T-cell (primary cell): ENCODE results near the gene SENP3. TPM values are rescaled to one million over a fixed set of nuclear protein-coding genes. Genes with fewer than 3 reads are reported as not detected.
A peak's percentile ranks its signal among the peaks of the same experiment; 100 is the strongest.

Experiments
- ATAC-seq, 4 experiments: fragments of 200-7000 bp in 3 of 4; fragments of 150-1000 bp in 1 of 4; cut with Tn5 transposase; replicated peaks in 1 of 4; 1 replicate in 3 of 4; 2 replicates in 1 of 4; pipeline ENCODE4 v1.10.0; 2021; ENCODE audit warnings: moderate library complexity in 3 of 4, mild to moderate bottlenecking in 2 of 4, moderate number of reproducible peaks in 1 of 4
- CTCF ChIA-PET, 2 donors: fragments of 300-600 bp; sonication (Branson Sonifier 250); formaldehyde crosslinking; loops; one replicate each; lab custom pipeline; 2022; ENCODE audit warnings: antibody characterized with exemption in 2 of 2; lab: Charles Lee
- POLR2A ChIA-PET, 2 donors: fragments of 300-600 bp; sonication (Branson Sonifier 250); formaldehyde crosslinking; loops; one replicate each; lab custom pipeline; 2022; ENCODE audit warnings: antibody characterized with exemption in 2 of 2; lab: Charles Lee
- DNase-seq, 35 experiments: peaks; one replicate each; pipeline versions ENCODE4 v3.0.0 to v3.0.0-alpha.2; 2013 to 2023
- H3K27ac ChIP-seq: one replicate; pipeline ENCODE4 v1.5.1; 2013; ENCODE audit warnings: low read length
- H3K27me3 ChIP-seq, 2 experiments: replicated peaks in 1 of 2; 1 replicate in 1 of 2; 2 replicates in 1 of 2; pipeline versions ENCODE4 v1.6.1 to v1.7.0; 2013; ENCODE audit warnings: low read length in 1 of 2, mixed read lengths in 1 of 2; ENCODE audit not compliant: control insufficient read depth in 2 of 2, insufficient read depth in 2 of 2; ENCODE audit errors: extremely low read depth in 1 of 2
- H3K36me3 ChIP-seq, 2 donors: 1 replicate in 1 of 2; 2 replicates in 1 of 2; pipeline versions ENCODE4 v1.6.1 to v1.7.0; 2013; ENCODE audit warnings: low read length in 1 of 2; ENCODE audit not compliant: control insufficient read depth in 2 of 2, insufficient read depth in 1 of 2; ENCODE audit errors: extremely low read depth in 1 of 2
- H3K4me1 ChIP-seq, 2 experiments: 1 replicate in 1 of 2; 2 replicates in 1 of 2; pipeline versions ENCODE4 v1.6.1 to v1.7.0; 2013; ENCODE audit warnings: low read length in 2 of 2, mixed read lengths in 1 of 2; ENCODE audit not compliant: insufficient read depth in 2 of 2, control insufficient read depth in 1 of 2; ENCODE audit errors: extremely low read depth in 1 of 2
- H3K4me3 ChIP-seq, 2 donors: 1 replicate in 1 of 2; 2 replicates in 1 of 2; pipeline versions ENCODE4 v1.5.1 to v1.7.0; 2013; ENCODE audit warnings: mild to moderate bottlenecking in 2 of 2, low read length in 1 of 2, moderate library complexity in 1 of 2; ENCODE audit not compliant: control insufficient read depth in 1 of 2; ENCODE audit errors: extremely low read depth in 1 of 2
- H3K9me3 ChIP-seq: 2 replicates; pipeline ENCODE4 v1.7.0; 2013
- H3K27ac Mint-ChIP-seq, 2 donors: one replicate each; pipeline ENCODE4 v1.8.0; 2020 to 2021; ENCODE audit warnings: mild to moderate bottlenecking in 2 of 2, mixed read lengths in 2 of 2
- H3K27me3 Mint-ChIP-seq, 2 donors: one replicate each; pipeline ENCODE4 v1.8.0; 2021 to 2022; ENCODE audit warnings: mixed read lengths in 2 of 2
- H3K36me3 Mint-ChIP-seq: one replicate; pipeline ENCODE4 v1.8.0; 2021; ENCODE audit warnings: mixed read lengths
- H3K4me1 Mint-ChIP-seq, 3 donors: one replicate each; pipeline ENCODE4 v1.8.0; 2020 to 2022; ENCODE audit warnings: mixed read lengths in 3 of 3, mild to moderate bottlenecking in 1 of 3
- H3K4me3 Mint-ChIP-seq, 3 donors: one replicate each; pipeline ENCODE4 v1.8.0; 2020 to 2022; ENCODE audit warnings: mild to moderate bottlenecking in 3 of 3, mixed read lengths in 3 of 3, moderate library complexity in 3 of 3
- H3K9me3 Mint-ChIP-seq, 3 donors: one replicate each; pipeline ENCODE4 v1.8.0; 2020 to 2022; ENCODE audit warnings: mixed read lengths in 3 of 3
- whole genome bisulfite sequencing: methylation state at CpG from one replicate; pipeline ENCODE4 v1.1.5; 2013; ENCODE audit warnings: missing lambda C conversion rate; ENCODE audit not compliant: insufficient coverage; 5-methylcytosine and 5-hydroxymethylcytosine counted together
- total RNA-seq, 35 experiments: library from RNA in 6 of 35; stranded (reverse) in 6 of 35; fragments of 120-200 nt in 1 of 35; gene quantifications; one replicate each; pipeline versions ENCODE4 v1.2.1 to v1.2.4 and lab custom pipeline; 2013 to 2026

The SENP3 gene
- total RNA-seq, 5 donors from 2014 or later (not counting 1 experiment from before 2014, with no cell fraction given): 38.7 to 43.3 (median 42.6) TPM

GRCh38 chr17:7557775-7558543 lies 3.8 kb upstream of the SENP3 start:
- peak overlapping the region in 1 of 3 donors; percentile 87 for H3K4me3 Mint-ChIP-seq
- Histone ChIP-seq H3K27me3 (no peaks in the 10 kb centered on the region), H3K4me3 (peak overlapping the region in 1 of 2 donors; percentile 11), H3K4me1 (peaks cover 23 to 67% of the 10 kb centered on the region in 2 experiments), H3K27ac (peak overlapping the region; percentile 17), H3K36me3 (peaks cover 0 to 9% of the 10 kb centered on the region in 2 donors), H3K9me3 (no peaks in the 10 kb centered on the region)
- H3K4me1 Mint-ChIP-seq: peaks cover 51 to 78% (median 64%) of the 10 kb centered on the region in 3 donors
- H3K36me3 Mint-ChIP-seq: peaks cover 25% of the 10 kb centered on the region
- peak overlapping the region; percentile 73 to 78 for H3K27ac Mint-ChIP-seq
- ChIA-PET POLR2A (no interaction called here), CTCF (no interaction called here)
- no peaks in the 10 kb centered on the region for H3K9me3 Mint-ChIP-seq
- DNase-seq (peak in 3 of 35 experiments; percentile 12 to 48 (median 20)), ATAC-seq (no peak)
- H3K27me3 Mint-ChIP-seq: no peaks in the 10 kb centered on the region
- 38% methylated on average over 15 of the region's 21 CpGs for WGBS

DNA sequence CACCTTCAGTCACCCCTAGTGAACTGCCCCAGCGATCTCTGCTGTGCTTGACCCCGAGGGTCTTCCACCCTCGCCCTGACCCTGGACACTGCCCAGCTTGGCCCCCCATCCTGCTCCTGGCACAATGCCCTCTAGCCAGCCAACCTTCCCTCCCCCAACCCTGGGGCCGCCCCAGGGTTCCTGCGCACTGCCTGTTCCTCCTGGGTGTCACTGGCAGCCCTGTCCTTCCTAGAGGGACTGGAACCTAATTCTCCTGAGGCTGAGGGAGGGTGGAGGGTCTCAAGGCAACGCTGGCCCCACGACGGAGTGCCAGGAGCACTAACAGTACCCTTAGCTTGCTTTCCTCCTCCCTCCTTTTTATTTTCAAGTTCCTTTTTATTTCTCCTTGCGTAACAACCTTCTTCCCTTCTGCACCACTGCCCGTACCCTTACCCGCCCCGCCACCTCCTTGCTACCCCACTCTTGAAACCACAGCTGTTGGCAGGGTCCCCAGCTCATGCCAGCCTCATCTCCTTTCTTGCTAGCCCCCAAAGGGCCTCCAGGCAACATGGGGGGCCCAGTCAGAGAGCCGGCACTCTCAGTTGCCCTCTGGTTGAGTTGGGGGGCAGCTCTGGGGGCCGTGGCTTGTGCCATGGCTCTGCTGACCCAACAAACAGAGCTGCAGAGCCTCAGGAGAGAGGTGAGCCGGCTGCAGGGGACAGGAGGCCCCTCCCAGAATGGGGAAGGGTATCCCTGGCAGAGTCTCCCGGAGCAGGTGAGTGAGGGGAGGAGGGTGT lies 3.0 kb upstream of the SENP3 start, which contains the start of gene TNFSF13:
Gene TNFSF13 (plus strand): TSS at position 207 of the 776 bp plus-strand sequence. CDS start 290 bp downstream, at position 497.
- peak within 1 kb of the TSS; percentile 73 to 78 for H3K27ac Mint-ChIP-seq
- H3K36me3 Mint-ChIP-seq: peaks cover 21% of the 10 kb centered on the region
- DNase-seq: no peak
- ChIA-PET CTCF (interaction anchor here in 1 of 2 donors (2.7 to 2.8 kb wide), 2 partner anchors 43 to 45 kb away, joined by 8 to 19 read pairs; no protein-coding TSS in a partner anchor), POLR2A (interaction anchor here in 1 of 2 donors (0.6 kb wide), 1 partner anchor 14 kb away, joined by 3 read pairs; no protein-coding TSS in a partner anchor)
- no peak for ATAC-seq
- Histone ChIP-seq H3K9me3 (no peaks in the 10 kb centered on the region), H3K27ac (peak within 1 kb of the TSS; percentile 17), H3K27me3 (no peaks in the 10 kb centered on the region), H3K4me1 (peaks cover 15 to 67% of the 10 kb centered on the region in 2 experiments), H3K4me3 (peak within 1 kb of the TSS in 1 of 2 donors; percentile 11), H3K36me3 (peaks cover 3 to 14% of the 10 kb centered on the region in 2 donors)
- 61% methylated on average over 11 of the region's 16 CpGs for WGBS
- H3K4me1 Mint-ChIP-seq: peaks cover 45 to 70% (median 58%) of the 10 kb centered on the region in 3 donors
- H3K4me3 Mint-ChIP-seq: peak within 1 kb of the TSS in 2 of 3 donors; percentile 57 to 87
- H3K9me3 Mint-ChIP-seq: no peaks in the 10 kb centered on the region
- H3K27me3 Mint-ChIP-seq: no peaks in the 10 kb centered on the region

GRCh38 chr17:7559320-7560171 lies 2.2 kb upstream of the SENP3 start:
- Mint-ChIP-seq H3K36me3 (peaks cover 17% of the 10 kb centered on the region), H3K9me3 (no peaks in the 10 kb centered on the region), H3K4me1 (peaks cover 41 to 67% (median 62%) of the 10 kb centered on the region in 3 donors), H3K27ac (peak overlapping the region; percentile 85 to 95), H3K27me3 (no peaks in the 10 kb centered on the region), H3K4me3 (peak overlapping the region in 2 of 3 donors; percentile 87 to 92)
- ChIA-PET POLR2A (interaction anchor here in 1 of 2 donors (0.6 kb wide), 1 partner anchor 13 kb away, joined by 3 read pairs; no protein-coding TSS in a partner anchor), CTCF (interaction anchor here (0.8 to 2.8 kb wide), 18 partner anchors 7 to 317 kb away, joined by 3 to 22 read pairs (median 7); partner anchors contain the start of genes GABARAP (in 1 of the 2), TP53 (in 1 of the 2) and WRAP53 (in 1 of the 2))
- H3K4me3 ChIP-seq: no peak overlapping the region
- DNase-seq (no peak), ATAC-seq (no peak)
- peaks cover 3 to 18% of the 10 kb centered on the region in 2 donors for H3K36me3 ChIP-seq
- no peaks in the 10 kb centered on the region for H3K9me3 ChIP-seq
- H3K27me3 ChIP-seq: no peaks in the 10 kb centered on the region
- 90% methylated on average over 3 of the region's 18 CpGs for WGBS
- peaks cover 12 to 62% of the 10 kb centered on the region in 2 experiments for H3K4me1 ChIP-seq
- H3K27ac ChIP-seq: no peak overlapping the region

DNA sequence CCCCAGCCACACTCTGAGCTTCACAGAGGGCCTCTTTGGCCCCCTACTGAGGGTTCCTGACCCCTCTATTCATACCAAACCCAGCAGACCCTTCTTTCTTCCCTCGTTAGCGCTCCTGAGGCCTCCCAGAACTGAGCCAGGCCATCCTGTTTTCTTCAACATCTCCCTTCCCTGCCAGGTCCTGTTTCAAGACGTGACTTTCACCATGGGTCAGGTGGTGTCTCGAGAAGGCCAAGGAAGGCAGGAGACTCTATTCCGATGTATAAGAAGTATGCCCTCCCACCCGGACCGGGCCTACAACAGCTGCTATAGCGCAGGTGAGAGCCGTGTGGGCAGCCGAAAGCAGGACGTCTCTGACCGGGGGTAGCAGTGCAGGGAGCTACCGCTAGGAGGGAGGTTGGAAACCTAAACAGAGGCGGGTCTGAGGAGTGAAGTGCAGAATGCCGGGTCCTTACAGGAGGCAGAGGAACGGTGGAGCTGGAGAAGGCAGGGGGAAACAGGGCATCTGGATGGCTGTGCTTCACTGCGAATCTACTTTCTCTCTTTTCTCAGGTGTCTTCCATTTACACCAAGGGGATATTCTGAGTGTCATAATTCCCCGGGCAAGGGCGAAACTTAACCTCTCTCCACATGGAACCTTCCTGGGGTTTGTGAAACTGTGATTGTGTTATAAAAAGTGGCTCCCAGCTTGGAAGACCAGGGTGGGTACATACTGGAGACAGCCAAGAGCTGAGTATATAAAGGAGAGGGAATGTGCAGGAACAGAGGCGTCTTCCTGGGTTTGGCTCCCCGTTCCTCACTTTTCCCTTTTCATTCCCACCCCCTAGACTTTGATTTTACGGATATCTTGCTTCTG lies 1.3 kb upstream of the SENP3 start:
- peaks cover 12% of the 10 kb centered on the region for H3K36me3 Mint-ChIP-seq
- DNase-seq (peak in 21 of 35 experiments; percentile 23 to 69 (median 46)), ATAC-seq (peak in 3 of 4 experiments; percentile 14 to 21 (median 17))
- H3K36me3 ChIP-seq: peaks cover 3 to 27% of the 10 kb centered on the region in 2 donors
- WGBS: 53% methylated on average over 13 of the region's 22 CpGs
- peaks cover 36 to 59% (median 56%) of the 10 kb centered on the region in 3 donors for H3K4me1 Mint-ChIP-seq
- H3K27ac ChIP-seq: peak overlapping the region; percentile 91
- POLR2A ChIA-PET: interaction anchor here (0.5 to 1.2 kb wide), 5 partner anchors 53 to 279 kb away, joined by 3 to 8 read pairs (median 4); partner anchors contain the start of gene SLC2A4 (in 1 of the 2)
- H3K27me3 Mint-ChIP-seq: no peaks in the 10 kb centered on the region
- H3K27ac Mint-ChIP-seq: peak overlapping the region; percentile 85 to 95
- H3K4me1 ChIP-seq: peaks cover 12 to 54% of the 10 kb centered on the region in 2 experiments
- H3K27me3 ChIP-seq: no peaks in the 10 kb centered on the region
- no peaks in the 10 kb centered on the region for H3K9me3 ChIP-seq
- peak overlapping the region; percentile 73 to 83 for H3K4me3 ChIP-seq
- H3K9me3 Mint-ChIP-seq: no peaks in the 10 kb centered on the region
- H3K4me3 Mint-ChIP-seq: peak overlapping the region; percentile 87 to 92 (median 92)
- CTCF ChIA-PET: interaction anchor here (0.6 to 2.8 kb wide), 36 partner anchors 8 to 515 kb away, joined by 3 to 22 read pairs (median 4); partner anchors contain the start of genes FXR2 (in 1 of the 2), GABARAP (in 1 of the 2), TMEM102 (in 1 of the 2) and TP53 (in 1 of the 2)
